ENCODE measurements around the gene RRM1. TPM values are rescaled to one million over a fixed set of nuclear protein-coding genes. Genes with fewer than 3 reads are reported as not detected.
A peak's percentile ranks its signal among the peaks of the same experiment; 100 is the strongest.
"Not testable (repeated sequence)": the region's sequence is repeated elsewhere in the genome, so short reads cannot be mapped to it uniquely, and the experiment has no call there.

The RRM1 gene
- total RNA-seq, result 10 to 100 TPM; 29.5 to 63.4 (median 36.3) TPM
- long read RNA-seq, donor 1, transcript RRM1-201 (19 exons, 3,076 nt), result major isoform, 18 of 24 reads
- long read RNA-seq, donor 1, partial matches to known transcripts, result 6 of 24 reads
- long read RNA-seq, donor 1, other reads (novel, unspliced or antisense), result 0 of 24 reads
- long read RNA-seq, donor 2, transcript RRM1-201 (19 exons, 3,076 nt), result major isoform, 27 of 31 reads
- long read RNA-seq, donor 2, partial matches to known transcripts, result 4 of 31 reads
- long read RNA-seq, donor 2, other reads (novel, unspliced or antisense), result 0 of 31 reads

- peak; percentile 94 to 96 (median 95) for DNase-seq
- Histone ChIP-seq H3K4me1 (ENCODE audit: low read depth) (peaks cover 5% of the 10 kb centered on the region), H3K4me3 (peak within 1 kb of the TSS; percentile 72), H3K9me3 (no peaks in the 10 kb centered on the region), H3K36me3 (ENCODE audit: low read depth) (no peaks in the 10 kb centered on the region)
- intact Hi-C loops (cut with DNase I, micrococcal nuclease), result no loop called here
- no peak for TF ChIP-seq CTCF (IDR thresholded peaks at IDR 0.05)
- ATAC-seq, result peak; percentile 98
Observed at GRCh38 chr11:4094348-4095291, at the start of gene RRM1. Gene RRM1 (plus strand): TSS chr11:4094799. CDS start chr11:4095013, 214 bp downstream.

- intact Hi-C loops (cut with DNase I, micrococcal nuclease), result no loop called here
- Histone ChIP-seq H3K36me3 (ENCODE audit: low read depth) (no peaks in the 10 kb centered on the region), H3K9me3 (no peaks in the 10 kb centered on the region), H3K4me3 (no peak overlapping the region), H3K4me1 (ENCODE audit: low read depth) (no peaks in the 10 kb centered on the region)
- TF ChIP-seq CTCF (IDR thresholded peaks at IDR 0.05), result no peak
- DNase-seq (no peak), ATAC-seq (no peak)
Observed at GRCh38 chr11:4044976-4045646, 49.5 kb upstream of the RRM1 start.

DNA sequence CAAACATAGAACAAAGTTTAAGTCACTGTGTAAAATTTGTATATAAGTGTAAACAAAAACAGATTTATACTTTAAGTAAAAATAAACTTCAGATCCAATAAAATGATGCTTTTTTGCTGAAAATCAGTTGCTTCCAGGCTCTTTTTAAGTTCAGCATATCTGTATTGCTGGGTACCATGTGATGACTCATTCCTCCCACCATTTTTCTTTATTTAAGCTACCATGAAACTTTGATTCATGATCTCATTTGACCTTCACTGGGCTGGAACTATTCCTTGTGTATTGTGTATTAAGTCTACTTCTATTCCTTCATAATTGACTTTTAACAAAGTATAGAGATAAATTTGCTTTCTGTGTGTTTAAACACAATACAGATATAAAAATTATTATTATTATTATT is 46.3 kb upstream of the RRM1 start:
- DNase-seq, result no peak
- Histone ChIP-seq H3K36me3 (ENCODE audit: low read depth) (no peaks in the 10 kb centered on the region), H3K4me1 (ENCODE audit: low read depth) (no peaks in the 10 kb centered on the region), H3K4me3 (no peak overlapping the region), H3K9me3 (no peaks in the 10 kb centered on the region)
- intact Hi-C loops (cut with DNase I, micrococcal nuclease), result no loop called here
- no peak for TF ChIP-seq CTCF (IDR thresholded peaks at IDR 0.05)
- ATAC-seq, result no peak

DNA sequence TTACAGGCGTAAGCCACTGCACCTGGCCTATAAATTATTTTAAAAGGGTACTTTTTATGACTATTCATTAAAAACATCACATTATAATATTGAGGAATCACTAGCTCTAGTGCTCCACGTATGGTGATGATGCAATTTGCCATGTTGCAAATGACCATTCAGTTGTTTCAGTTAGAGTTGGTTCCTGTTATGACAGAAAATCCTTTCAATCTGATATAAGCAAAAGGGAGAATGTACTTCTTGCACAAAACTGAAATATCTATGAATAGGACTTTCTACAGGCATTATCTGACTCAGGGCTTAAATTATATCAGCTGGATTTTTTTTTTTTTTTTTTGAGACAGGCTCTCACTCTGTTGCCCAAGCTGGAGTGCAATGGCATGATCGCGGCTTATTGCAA is 45.6 kb upstream of the RRM1 start:
- Histone ChIP-seq H3K4me1 (ENCODE audit: low read depth) (no peaks in the 10 kb centered on the region), H3K36me3 (ENCODE audit: low read depth) (no peaks in the 10 kb centered on the region), H3K4me3 (no peak overlapping the region), H3K9me3 (no peaks in the 10 kb centered on the region)
- intact Hi-C loops (cut with DNase I, micrococcal nuclease), result no loop called here
- DNase-seq (no peak), ATAC-seq (no peak)
- no peak for TF ChIP-seq CTCF (IDR thresholded peaks at IDR 0.05)

GRCh38 chr11:4050138-4050537 is 44.5 kb upstream of the RRM1 start:
- intact Hi-C loops (cut with DNase I, micrococcal nuclease), result no loop called here
- H3K36me3 ChIP-seq (ENCODE audit: low read depth), result no peaks in the 10 kb centered on the region
- TF ChIP-seq CTCF (IDR thresholded peaks at IDR 0.05), result no peak
- ATAC-seq, result no peak
- no peak overlapping the region for H3K4me3 ChIP-seq
- H3K4me1 ChIP-seq (ENCODE audit: low read depth), result no peaks in the 10 kb centered on the region
- DNase-seq, result no peak
- no peaks in the 10 kb centered on the region for H3K9me3 ChIP-seq

- DNase-seq; intact Hi-C loops (cut with DNase I, micrococcal nuclease); ATAC-seq: not testable (repeated sequence)
Observed at GRCh38 chr11:4053200-4053599, 41.4 kb upstream of the RRM1 start.

More at GRCh38 chr11:4053200-4053599, 41.4 kb upstream of the RRM1 start:
- H3K36me3 ChIP-seq (ENCODE audit: low read depth); H3K4me3 ChIP-seq; H3K9me3 ChIP-seq; H3K4me1 ChIP-seq (ENCODE audit: low read depth): not testable (repeated sequence)

Data from mucosa of descending colon (tissue), 3 donors.